ENCODE data around the gene TMEM40.

TMEM40 gene

DNA sequence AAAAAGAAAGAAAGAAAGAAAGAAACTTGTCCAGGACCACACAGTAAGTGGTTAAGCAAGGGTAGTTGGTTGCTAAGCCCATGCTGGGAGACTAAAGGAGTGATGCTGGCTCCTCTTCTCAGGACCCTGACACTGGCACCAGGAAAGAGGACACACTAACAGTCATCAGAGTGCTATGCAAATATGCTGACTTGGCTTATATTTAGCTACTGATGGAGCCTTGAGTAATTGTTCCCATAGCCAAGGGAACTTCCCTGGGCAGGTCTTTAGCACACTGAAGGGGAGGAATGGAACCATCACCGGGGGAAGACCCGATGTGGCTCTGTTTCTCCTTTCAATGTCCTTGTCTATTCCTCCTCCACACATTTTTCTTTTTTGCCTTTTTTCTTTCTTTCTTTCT is 6.2 kb downstream of the TMEM40 start:
- H3K36me3 ChIP-seq (ENCODE audit: control insufficient read depth in 5 of 5, insufficient read depth in 5 of 5, low read length in 5 of 5), result no peaks in the 10 kb centered on the region
- peaks cover 0 to 12% (median 9%) of the 10 kb centered on the region in 5 donors for H3K4me1 ChIP-seq (ENCODE audit: control insufficient read depth in 5 of 5, insufficient read depth in 5 of 5, low read length in 5 of 5)
- H3K4me3 ChIP-seq (ENCODE audit: low read depth in 1 of 5, low read length in 5 of 5), result no peak overlapping the region
- no peaks in the 10 kb centered on the region for H3K27me3 ChIP-seq (ENCODE audit: control insufficient read depth in 5 of 5, insufficient read depth in 4 of 5, low read length in 5 of 5)
- H3K9ac ChIP-seq (ENCODE audit: low read length in 5 of 5), result no peak overlapping the region
- H3K9me3 ChIP-seq (ENCODE audit: control insufficient read depth in 5 of 5, low read length in 5 of 5), result no peaks in the 10 kb centered on the region
- H3K27ac ChIP-seq (ENCODE audit: low read depth, low read length), result no peak overlapping the region

DNA sequence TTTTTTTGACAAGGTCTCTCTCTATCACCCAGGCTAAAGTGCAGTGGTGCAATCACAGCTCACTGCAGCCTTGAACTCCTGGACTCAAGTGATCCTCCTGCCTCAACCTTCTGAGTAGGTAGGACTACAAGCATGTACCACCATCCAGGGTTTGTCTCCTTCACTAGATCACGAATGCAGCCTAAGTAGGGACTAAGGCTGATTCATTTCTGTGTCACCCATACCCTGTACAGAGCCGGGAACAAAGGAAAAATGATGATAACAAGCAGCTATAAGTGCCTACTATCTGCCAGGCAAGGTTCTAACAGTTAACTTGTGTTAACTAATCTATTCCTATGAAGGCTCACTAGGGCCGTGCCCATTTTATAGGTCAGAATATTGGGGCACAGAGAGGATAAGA is 7.0 kb downstream of the TMEM40 start:
- H3K36me3 ChIP-seq (ENCODE audit: control insufficient read depth in 5 of 5, insufficient read depth in 5 of 5, low read length in 5 of 5), result no peaks in the 10 kb centered on the region
- no peak overlapping the region for H3K4me3 ChIP-seq (ENCODE audit: low read depth in 1 of 5, low read length in 5 of 5)
- H3K27me3 ChIP-seq (ENCODE audit: control insufficient read depth in 5 of 5, insufficient read depth in 4 of 5, low read length in 5 of 5), result peaks cover 0 to 2% (median 0%) of the 10 kb centered on the region in 5 donors
- H3K9me3 ChIP-seq (ENCODE audit: control insufficient read depth in 5 of 5, low read length in 5 of 5), result no peaks in the 10 kb centered on the region
- no peak overlapping the region for H3K27ac ChIP-seq (ENCODE audit: low read depth, low read length)
- H3K9ac ChIP-seq (ENCODE audit: low read length in 5 of 5), result no peak overlapping the region
- peaks cover 0 to 10% (median 7%) of the 10 kb centered on the region in 5 donors for H3K4me1 ChIP-seq (ENCODE audit: control insufficient read depth in 5 of 5, insufficient read depth in 5 of 5, low read length in 5 of 5)

DNA sequence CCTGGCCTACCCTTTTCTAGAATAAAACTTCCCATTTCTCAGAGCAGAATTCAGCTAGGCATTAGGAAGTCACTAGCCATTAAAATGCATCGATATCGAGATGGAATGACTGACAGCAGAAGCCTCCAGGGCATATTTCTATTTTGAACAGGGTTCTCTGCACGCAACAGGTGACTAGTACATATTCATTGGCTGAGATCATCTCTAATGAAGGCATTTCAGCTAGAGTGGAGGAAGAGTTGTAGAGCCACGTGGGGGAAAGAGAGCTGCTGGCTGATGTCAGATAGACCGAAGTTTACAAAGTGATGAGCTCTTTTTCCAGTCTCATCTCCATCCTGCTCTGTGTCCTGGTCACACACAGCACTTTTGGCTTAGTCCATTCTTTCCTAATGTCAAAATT is 7.5 kb downstream of the TMEM40 start:
- H3K4me1 ChIP-seq (ENCODE audit: control insufficient read depth in 5 of 5, insufficient read depth in 5 of 5, low read length in 5 of 5), result peaks cover 0 to 10% (median 7%) of the 10 kb centered on the region in 5 donors
- H3K27me3 ChIP-seq (ENCODE audit: control insufficient read depth in 5 of 5, insufficient read depth in 4 of 5, low read length in 5 of 5), result peaks cover 0 to 2% (median 0%) of the 10 kb centered on the region in 5 donors
- no peak overlapping the region for H3K4me3 ChIP-seq (ENCODE audit: low read depth in 1 of 5, low read length in 5 of 5)
- no peaks in the 10 kb centered on the region for H3K9me3 ChIP-seq (ENCODE audit: control insufficient read depth in 5 of 5, low read length in 5 of 5)
- no peak overlapping the region for H3K27ac ChIP-seq (ENCODE audit: low read depth, low read length)
- no peaks in the 10 kb centered on the region for H3K36me3 ChIP-seq (ENCODE audit: control insufficient read depth in 5 of 5, insufficient read depth in 5 of 5, low read length in 5 of 5)
- no peak overlapping the region for H3K9ac ChIP-seq (ENCODE audit: low read length in 5 of 5)

DNA sequence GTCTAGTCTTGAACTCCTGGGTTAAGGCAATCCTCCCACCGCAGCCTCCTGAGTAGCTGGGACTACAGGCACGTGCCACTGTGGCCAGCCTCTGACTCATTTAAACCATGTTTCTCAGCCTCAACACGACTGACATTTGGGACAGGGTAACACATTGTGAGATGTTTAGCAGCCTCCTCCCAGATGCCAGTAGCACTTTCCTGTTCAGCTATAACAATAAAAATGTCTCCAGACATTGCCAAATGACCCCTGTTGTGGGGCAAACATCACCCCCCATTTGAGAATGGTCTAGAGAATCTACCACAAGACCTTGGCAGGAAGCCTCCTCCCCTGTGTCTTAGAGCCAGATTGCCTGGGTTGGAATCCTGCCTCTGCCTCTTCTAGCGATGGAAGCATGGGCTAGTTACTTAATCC is 8.4 kb downstream of the TMEM40 start:
- Histone ChIP-seq H3K27me3 (ENCODE audit: control insufficient read depth in 5 of 5, insufficient read depth in 4 of 5, low read length in 5 of 5) (peaks cover 0 to 2% (median 0%) of the 10 kb centered on the region in 5 donors), H3K9me3 (ENCODE audit: control insufficient read depth in 5 of 5, low read length in 5 of 5) (no peaks in the 10 kb centered on the region), H3K9ac (ENCODE audit: low read length in 5 of 5) (no peak overlapping the region), H3K4me1 (ENCODE audit: control insufficient read depth in 5 of 5, insufficient read depth in 5 of 5, low read length in 5 of 5) (peaks cover 0 to 10% (median 7%) of the 10 kb centered on the region in 5 donors), H3K27ac (ENCODE audit: low read depth, low read length) (no peak overlapping the region), H3K4me3 (ENCODE audit: low read depth in 1 of 5, low read length in 5 of 5) (no peak overlapping the region), H3K36me3 (ENCODE audit: control insufficient read depth in 5 of 5, insufficient read depth in 5 of 5, low read length in 5 of 5) (no peaks in the 10 kb centered on the region)

DNA sequence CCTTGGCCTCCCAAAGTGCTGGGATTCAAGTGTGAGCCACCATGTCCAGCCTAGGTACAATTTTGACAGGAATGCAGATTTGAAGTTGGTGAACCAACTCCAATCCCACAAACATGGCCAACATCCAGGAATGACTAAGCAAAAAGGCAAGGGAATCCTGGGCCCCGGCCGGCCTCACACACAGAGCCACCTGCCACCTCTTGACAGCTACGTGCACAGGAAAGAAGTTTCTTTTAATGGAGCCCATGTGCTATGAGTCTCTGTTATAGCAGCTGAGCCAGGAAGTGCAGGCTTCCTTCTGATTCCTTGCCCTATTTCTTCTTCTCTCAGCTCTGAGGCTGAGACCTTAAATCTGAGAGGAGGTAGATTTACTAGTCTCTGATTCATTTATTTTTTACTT is 8.8 kb downstream of the TMEM40 start:
- H3K4me1 ChIP-seq (ENCODE audit: control insufficient read depth in 5 of 5, insufficient read depth in 5 of 5, low read length in 5 of 5), result peaks cover 0 to 10% (median 7%) of the 10 kb centered on the region in 5 donors
- H3K9ac ChIP-seq (ENCODE audit: low read length in 5 of 5), result no peak overlapping the region
- H3K4me3 ChIP-seq (ENCODE audit: low read depth in 1 of 5, low read length in 5 of 5), result no peak overlapping the region
- H3K9me3 ChIP-seq (ENCODE audit: control insufficient read depth in 5 of 5, low read length in 5 of 5), result no peaks in the 10 kb centered on the region
- H3K27me3 ChIP-seq (ENCODE audit: control insufficient read depth in 5 of 5, insufficient read depth in 4 of 5, low read length in 5 of 5), result peaks cover 0 to 2% (median 0%) of the 10 kb centered on the region in 5 donors
- no peak overlapping the region for H3K27ac ChIP-seq (ENCODE audit: low read depth, low read length)
- H3K36me3 ChIP-seq (ENCODE audit: control insufficient read depth in 5 of 5, insufficient read depth in 5 of 5, low read length in 5 of 5), result no peaks in the 10 kb centered on the region

DNA sequence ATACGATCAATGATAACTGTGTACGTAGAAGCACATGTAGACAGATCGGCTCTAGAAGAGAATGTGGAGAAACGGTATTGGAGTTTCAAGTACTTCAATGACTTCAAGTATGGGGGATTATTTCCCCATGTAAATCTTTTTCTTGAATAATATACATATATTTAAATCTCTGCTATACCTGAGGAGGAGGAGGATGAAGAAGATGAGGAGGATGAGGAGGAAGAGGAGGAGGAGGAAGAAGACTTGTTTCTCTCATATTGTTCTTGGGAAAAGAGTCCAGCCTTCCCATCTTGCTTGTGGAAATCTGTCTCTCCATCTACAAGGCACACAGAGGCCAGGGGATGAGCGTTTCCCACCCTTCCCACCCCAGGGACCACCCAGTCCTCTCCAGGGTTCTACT is 10.6 kb downstream of the TMEM40 start:
- no peaks in the 10 kb centered on the region for H3K36me3 ChIP-seq (ENCODE audit: control insufficient read depth in 5 of 5, insufficient read depth in 5 of 5, low read length in 5 of 5)
- H3K27me3 ChIP-seq (ENCODE audit: control insufficient read depth in 5 of 5, insufficient read depth in 4 of 5, low read length in 5 of 5), result peaks cover 0 to 2% (median 0%) of the 10 kb centered on the region in 5 donors
- H3K4me1 ChIP-seq (ENCODE audit: control insufficient read depth in 5 of 5, insufficient read depth in 5 of 5, low read length in 5 of 5), result peaks cover 0 to 10% (median 7%) of the 10 kb centered on the region in 5 donors
- no peak overlapping the region for H3K4me3 ChIP-seq (ENCODE audit: low read depth in 1 of 5, low read length in 5 of 5)
- no peak overlapping the region for H3K9ac ChIP-seq (ENCODE audit: low read length in 5 of 5)
- H3K9me3 ChIP-seq (ENCODE audit: control insufficient read depth in 5 of 5, low read length in 5 of 5), result no peaks in the 10 kb centered on the region
- no peak overlapping the region for H3K27ac ChIP-seq (ENCODE audit: low read depth, low read length)

DNA sequence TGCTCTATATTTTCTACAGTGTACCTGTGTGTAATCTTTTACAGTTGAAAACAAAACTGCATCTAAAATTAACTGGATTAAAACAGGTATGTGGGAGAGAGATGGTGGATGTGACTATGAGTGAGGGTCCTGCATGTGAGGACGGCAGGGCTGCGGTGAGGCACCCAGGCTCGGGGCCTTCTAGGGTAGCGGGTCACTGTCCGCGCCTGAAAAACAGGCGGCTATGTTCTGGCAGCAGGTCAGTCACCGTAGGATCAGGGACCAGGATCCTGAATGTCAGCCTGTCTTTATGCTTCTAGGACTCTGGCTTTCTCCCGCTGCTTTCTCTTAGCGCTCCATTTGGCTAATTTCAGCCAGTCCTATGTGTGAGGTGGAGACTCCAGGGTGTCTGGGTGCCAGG is 12.6 kb downstream of the TMEM40 start:
- Histone ChIP-seq H3K9ac (ENCODE audit: low read length in 5 of 5) (no peak overlapping the region), H3K27ac (ENCODE audit: low read depth, low read length) (no peak overlapping the region), H3K4me3 (ENCODE audit: low read depth in 1 of 5, low read length in 5 of 5) (no peak overlapping the region), H3K4me1 (ENCODE audit: control insufficient read depth in 5 of 5, insufficient read depth in 5 of 5, low read length in 5 of 5) (peaks cover 0 to 10% (median 7%) of the 10 kb centered on the region in 5 donors), H3K9me3 (ENCODE audit: control insufficient read depth in 5 of 5, low read length in 5 of 5) (no peaks in the 10 kb centered on the region), H3K27me3 (ENCODE audit: control insufficient read depth in 5 of 5, insufficient read depth in 4 of 5, low read length in 5 of 5) (peaks cover 0 to 2% (median 0%) of the 10 kb centered on the region in 5 donors), H3K36me3 (ENCODE audit: control insufficient read depth in 5 of 5, insufficient read depth in 5 of 5, low read length in 5 of 5) (no peaks in the 10 kb centered on the region)

DNA sequence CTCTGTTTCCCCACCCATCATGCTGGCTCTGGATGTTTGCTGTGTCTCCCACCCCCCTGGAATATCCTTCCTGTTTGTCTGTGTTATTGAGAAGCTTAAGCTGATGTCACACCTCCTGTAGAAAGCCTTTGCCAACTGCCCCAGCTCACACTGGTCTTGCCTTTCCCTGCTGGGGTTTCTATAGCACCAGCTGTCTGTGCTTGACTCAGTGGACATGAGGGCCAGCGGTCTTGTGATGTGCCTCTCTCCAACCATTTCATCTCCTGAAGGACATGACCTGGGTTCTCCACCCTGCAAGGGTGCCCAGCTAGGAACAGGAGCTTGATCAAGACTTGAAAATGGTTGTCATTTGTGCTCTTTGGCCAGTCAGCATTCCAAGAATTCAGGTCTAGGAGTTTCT is 14.7 kb downstream of the TMEM40 start:
- no peaks in the 10 kb centered on the region for H3K9me3 ChIP-seq (ENCODE audit: control insufficient read depth in 5 of 5, low read length in 5 of 5)
- peaks cover 0 to 2% (median 0%) of the 10 kb centered on the region in 5 donors for H3K27me3 ChIP-seq (ENCODE audit: control insufficient read depth in 5 of 5, insufficient read depth in 4 of 5, low read length in 5 of 5)
- H3K27ac ChIP-seq (ENCODE audit: low read depth, low read length), result no peak overlapping the region
- no peaks in the 10 kb centered on the region for H3K36me3 ChIP-seq (ENCODE audit: control insufficient read depth in 5 of 5, insufficient read depth in 5 of 5, low read length in 5 of 5)
- H3K9ac ChIP-seq (ENCODE audit: low read length in 5 of 5), result no peak overlapping the region
- H3K4me3 ChIP-seq (ENCODE audit: low read depth in 1 of 5, low read length in 5 of 5), result no peak overlapping the region
- H3K4me1 ChIP-seq (ENCODE audit: control insufficient read depth in 5 of 5, insufficient read depth in 5 of 5, low read length in 5 of 5), result no peaks in the 10 kb centered on the region

DNA sequence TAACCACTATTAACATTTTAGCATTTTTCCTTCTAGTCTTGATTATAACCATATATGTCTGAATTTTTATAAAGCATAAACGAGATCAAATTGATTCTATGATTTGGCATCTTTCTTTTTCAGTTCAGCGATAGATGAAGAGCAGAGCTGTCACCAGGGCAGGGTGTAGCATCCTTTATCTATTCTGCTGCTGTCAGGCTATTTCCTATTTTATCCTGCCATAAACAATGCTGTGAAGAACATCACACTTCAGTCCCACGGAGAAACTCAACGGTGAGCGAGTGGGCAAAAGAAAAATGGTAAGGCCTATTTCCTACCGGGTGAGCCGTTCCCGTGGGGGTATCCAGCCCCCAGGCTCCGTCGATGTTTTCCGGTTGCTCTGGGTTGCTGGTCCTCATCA is 15.5 kb downstream of the TMEM40 start:
- H3K4me1 ChIP-seq (ENCODE audit: control insufficient read depth in 5 of 5, insufficient read depth in 5 of 5, low read length in 5 of 5), result no peaks in the 10 kb centered on the region

DNA sequence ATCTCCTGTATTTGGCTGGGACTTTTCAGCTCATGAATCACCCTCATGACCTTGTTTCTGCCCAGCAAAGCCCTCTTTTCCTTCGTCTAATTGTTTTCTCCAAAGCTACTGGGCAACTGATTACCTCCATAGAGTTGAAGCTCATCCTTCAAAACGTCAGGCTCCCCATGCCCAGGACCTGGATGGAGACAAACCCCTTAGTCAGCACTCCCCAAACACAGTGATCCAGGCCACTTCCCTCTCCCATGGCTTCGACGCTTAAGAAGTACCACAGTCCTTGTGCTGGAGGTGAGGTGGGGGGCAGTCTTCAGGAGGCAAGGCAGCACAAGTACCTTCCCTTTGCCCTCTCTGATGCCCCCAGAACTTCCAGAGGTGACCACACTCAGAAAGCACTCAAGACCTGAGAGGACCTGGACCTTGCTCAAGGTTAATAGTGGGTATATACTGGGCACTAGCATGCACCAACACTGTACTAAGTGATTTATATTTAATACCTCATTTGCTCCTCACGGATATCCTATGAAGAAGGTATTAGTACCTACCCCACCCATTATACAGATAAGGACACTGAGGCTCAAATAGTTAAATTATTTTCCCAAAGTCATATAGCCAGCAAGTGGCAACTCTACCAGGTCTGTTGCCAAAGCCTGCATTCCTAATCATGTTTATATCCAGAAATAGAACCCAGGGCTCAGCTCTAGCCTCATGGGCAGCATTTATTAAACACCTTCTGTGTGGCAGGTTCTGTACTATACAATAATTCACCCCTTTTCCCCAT is 16.5 kb downstream of the TMEM40 start:
- Histone ChIP-seq H3K9ac (ENCODE audit: low read length in 5 of 5) (no peak overlapping the region), H3K9me3 (ENCODE audit: control insufficient read depth in 5 of 5, low read length in 5 of 5) (no peaks in the 10 kb centered on the region), H3K36me3 (ENCODE audit: control insufficient read depth in 5 of 5, insufficient read depth in 5 of 5, low read length in 5 of 5) (no peaks in the 10 kb centered on the region), H3K27ac (ENCODE audit: low read depth, low read length) (no peak overlapping the region), H3K27me3 (ENCODE audit: control insufficient read depth in 5 of 5, insufficient read depth in 4 of 5, low read length in 5 of 5) (peaks cover 0 to 2% (median 0%) of the 10 kb centered on the region in 5 donors), H3K4me1 (ENCODE audit: control insufficient read depth in 5 of 5, insufficient read depth in 5 of 5, low read length in 5 of 5) (no peaks in the 10 kb centered on the region), H3K4me3 (ENCODE audit: low read depth in 1 of 5, low read length in 5 of 5) (no peak overlapping the region)

More for the DNA sequence above, 15.5 kb downstream of the TMEM40 start:
- Histone ChIP-seq H3K27me3 (ENCODE audit: control insufficient read depth in 5 of 5, insufficient read depth in 4 of 5, low read length in 5 of 5) (peaks cover 0 to 2% (median 0%) of the 10 kb centered on the region in 5 donors), H3K36me3 (ENCODE audit: control insufficient read depth in 5 of 5, insufficient read depth in 5 of 5, low read length in 5 of 5) (no peaks in the 10 kb centered on the region), H3K4me3 (ENCODE audit: low read depth in 1 of 5, low read length in 5 of 5) (no peak overlapping the region), H3K9ac (ENCODE audit: low read length in 5 of 5) (no peak overlapping the region), H3K27ac (ENCODE audit: low read depth, low read length) (no peak overlapping the region), H3K9me3 (ENCODE audit: control insufficient read depth in 5 of 5, low read length in 5 of 5) (no peaks in the 10 kb centered on the region)
